ENCODE results near the gene FRMD1.

DNA sequence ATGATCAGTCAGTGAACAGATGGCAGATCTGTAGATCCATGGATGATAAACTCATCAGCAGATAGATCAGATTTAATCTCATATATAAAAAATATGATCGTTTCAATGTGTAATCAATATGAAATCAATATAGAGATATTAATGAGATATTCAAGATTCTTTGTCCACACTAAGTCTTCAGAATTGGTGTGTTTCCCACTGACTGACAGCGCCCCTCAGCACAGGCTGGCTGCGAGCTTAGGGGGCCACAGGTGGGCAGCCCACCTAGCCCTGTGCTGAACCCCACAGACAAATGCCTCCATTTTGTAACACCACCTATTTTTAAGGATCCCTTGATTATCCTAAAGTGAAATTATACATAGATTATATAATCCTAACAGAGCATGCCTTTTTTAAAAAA, 32.3 kb downstream of the FRMD1 start:
- TF ChIP-seq, protein P1, sequence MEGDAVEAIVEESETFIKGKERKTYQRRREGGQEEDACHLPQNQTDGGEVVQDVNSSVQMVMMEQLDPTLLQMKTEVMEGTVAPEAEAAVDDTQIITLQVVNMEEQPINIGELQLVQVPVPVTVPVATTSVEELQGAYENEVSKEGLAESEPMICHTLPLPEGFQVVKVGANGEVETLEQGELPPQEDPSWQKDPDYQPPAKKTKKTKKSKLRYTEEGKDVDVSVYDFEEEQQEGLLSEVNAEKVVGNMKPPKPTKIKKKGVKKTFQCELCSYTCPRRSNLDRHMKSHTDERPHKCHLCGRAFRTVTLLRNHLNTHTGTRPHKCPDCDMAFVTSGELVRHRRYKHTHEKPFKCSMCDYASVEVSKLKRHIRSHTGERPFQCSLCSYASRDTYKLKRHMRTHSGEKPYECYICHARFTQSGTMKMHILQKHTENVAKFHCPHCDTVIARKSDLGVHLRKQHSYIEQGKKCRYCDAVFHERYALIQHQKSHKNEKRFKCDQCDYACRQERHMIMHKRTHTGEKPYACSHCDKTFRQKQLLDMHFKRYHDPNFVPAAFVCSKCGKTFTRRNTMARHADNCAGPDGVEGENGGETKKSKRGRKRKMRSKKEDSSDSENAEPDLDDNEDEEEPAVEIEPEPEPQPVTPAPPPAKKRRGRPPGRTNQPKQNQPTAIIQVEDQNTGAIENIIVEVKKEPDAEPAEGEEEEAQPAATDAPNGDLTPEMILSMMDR (conservative IDR thresholded peaks at IDR 0.05; ENCODE audit: low read depth, low read length) = no peak
- TF ChIP-seq EZH2phosphoT487 (IDR thresholded peaks at IDR 0.05; ENCODE audit: borderline replicate concordance, low read length) = no peak
